Putamen (tissue), 1 donor: ENCODE results near the gene CPSF7.

Experiments
- DNase-seq: peaks from one replicate; pipeline ENCODE4 v3.0.0-alpha.2; 2016; ENCODE audit warnings: low spot score

The CPSF7 gene

DNA sequence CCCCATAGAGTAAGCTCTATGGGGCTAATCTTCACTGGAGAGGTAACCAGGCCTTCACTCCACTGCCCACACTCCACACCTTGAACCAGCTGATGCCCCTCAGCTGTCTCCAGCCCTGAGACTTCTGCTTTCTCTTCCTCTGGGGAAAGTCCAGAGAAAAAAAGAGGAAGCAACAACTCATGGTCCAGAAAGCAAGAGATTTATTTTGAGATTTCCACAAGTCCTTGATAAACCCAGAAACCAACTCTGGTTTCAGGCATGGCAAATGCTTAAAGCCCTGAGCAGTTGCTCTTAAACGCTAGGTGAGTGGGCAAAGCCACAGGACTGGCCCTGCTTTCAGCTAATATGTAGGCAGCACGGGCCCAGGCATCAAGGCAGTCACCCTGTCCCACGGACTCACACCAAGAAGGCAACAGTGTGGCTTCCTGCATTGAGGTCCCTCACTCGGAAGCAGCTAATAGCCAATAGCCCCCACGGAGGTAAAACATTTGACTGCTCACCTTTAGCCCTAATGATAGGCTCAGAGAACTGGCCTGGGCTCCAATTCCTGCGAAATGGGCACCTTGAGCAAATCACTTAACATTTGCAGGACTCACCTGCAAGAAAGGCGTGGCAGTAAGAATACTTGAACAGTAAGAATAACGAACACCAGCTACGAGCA lies 72.4 kb downstream of the CPSF7 start:
- DNase-seq: no peak

DNA sequence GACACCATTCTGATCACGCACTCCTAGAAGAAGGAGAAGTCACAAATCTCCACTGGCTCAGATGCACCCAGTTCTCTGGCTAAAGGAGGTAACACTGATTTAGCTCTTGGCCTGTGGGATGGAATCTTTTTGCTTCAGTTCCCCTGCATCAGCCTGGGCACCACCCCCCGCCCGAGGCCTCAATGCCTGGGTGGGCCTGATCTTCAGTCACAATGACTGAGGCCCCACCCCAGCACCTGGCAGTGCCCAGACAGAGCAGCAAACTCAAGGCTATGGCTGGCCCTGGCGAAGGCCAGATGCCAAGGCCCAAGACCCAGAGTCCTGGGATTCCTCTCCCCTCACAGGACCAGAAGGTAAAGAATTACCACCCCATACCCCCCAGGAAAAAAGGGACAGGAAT lies 73.1 kb downstream of the CPSF7 start:
- DNase-seq: no peak

DNA sequence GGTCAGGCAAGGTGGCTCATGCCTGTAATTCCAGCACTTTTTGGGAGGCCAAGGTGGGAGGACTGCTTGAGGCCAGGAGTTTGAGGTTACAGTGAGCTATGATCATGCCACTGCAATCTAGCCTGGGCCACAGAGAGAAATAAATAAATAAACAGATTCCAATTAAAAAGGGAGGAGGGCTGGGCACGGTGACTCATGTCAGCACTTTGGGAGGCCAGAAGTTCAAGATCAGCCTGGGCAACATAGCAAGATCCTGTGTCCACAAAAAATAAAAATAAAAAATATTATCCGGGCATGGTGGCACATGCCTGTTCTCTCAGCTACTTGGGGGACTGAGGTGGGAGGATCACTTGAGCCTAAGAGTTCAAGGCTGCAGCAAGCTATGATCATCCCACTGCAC lies 75.6 kb downstream of the CPSF7 start:
- no peak for DNase-seq

DNA sequence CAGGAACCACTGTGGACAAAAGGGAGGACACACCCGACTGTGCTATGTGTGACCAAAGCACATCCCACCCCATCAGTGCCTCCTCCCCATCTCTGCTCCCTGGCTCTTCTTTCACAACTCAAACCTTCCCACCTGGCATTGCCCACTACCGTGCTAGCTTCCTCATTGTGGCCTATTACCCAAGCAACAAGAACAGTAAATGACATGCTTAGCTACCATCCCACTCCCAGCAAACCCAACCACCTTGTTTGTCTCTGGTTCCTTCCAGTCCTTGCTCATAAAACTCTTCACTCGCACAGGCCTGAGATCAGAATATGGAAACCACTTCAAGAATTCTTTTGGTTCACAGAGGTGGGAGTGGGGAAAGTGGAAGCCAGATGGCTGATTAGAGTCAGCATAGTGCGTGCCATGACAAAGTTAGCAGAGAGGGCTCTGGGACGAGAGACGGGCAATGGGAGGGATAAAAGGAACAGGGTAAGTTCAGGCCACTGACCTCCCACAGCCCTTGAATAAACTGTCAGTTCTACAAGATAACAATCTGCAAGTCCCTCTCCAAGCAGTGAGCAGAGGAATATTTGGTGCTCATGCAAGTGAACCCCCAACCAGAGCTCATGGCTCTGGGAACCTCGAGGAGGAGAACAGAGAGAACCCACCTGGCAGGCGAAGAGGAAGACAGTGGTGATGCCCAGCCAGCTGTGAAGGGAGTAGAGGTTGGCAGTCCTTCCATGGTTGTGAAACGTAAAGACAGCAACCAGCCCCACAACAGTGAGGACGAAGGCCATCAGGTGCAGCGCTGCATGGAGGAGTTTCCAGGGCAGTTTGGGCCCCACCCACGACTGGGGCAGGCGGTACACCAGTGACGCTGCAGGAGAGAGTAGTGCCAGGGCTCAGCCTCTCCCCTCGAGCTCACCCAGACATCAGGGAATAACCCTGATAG lies 76.4 kb downstream of the CPSF7 start:
- DNase-seq: no peak
